ENCODE results near the gene MRC1. TPM values are rescaled to one million over a fixed set of nuclear protein-coding genes. Genes with fewer than 3 reads are reported as not detected.

Gene MRC1
- total RNA-seq: 10 to 100 TPM in 1 of 4 donors, 1 to 10 TPM in 3; 4.9 to 19.2 (median 8.6) TPM

- intact Hi-C loops (cut with DNase I; ENCODE audit: low total_unique reads): no loop called here
- DNase-seq (ENCODE audit: low spot score in 2 of 2): peak in 1 of 2 donors; percentile 36
- no peak for TF ChIP-seq CTCF (IDR thresholded peaks at IDR 0.05)
- TF ChIP-seq POLR2A (IDR thresholded peaks at IDR 0.05): no peak
- 59 to 65% methylated on average over 23 of the region's 23 CpGs for WGBS, 2 donors
- no peak within 1 kb of the TSS for H3K4me3 ChIP-seq (ENCODE audit: low read depth, poor library complexity, severe bottlenecking)
Measured at GRCh38 chr10:17808971-17809841, at the start of gene MRC1. MRC1 (plus strand) TSS chr10:17809348; CDS start chr10:17809466, 118 bp downstream.

DNA sequence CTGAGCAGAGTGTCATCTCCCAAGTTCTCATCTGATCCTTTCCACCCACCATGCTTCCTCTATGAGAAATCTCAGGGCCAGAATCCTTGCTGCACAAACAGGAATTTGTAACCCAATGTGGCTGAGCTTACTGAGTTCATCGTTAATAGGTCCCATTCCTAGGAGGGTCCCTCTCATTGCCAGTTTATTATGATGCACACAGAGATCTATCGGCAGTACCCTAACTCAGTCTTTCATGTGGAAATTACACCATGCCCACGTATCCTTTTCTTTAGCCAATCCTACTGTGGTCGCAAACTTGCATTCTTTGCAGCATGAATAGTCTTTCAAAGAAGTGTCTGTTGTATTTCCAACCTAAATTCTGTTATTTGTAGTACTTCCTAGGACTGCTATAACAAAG lies 45.0 kb upstream of the MRC1 start:
- WGBS, 2 donors: 51 to 55% methylated on average over 4 of the region's 4 CpGs

GRCh38 chr10:17765602-17766001 lies 43.5 kb upstream of the MRC1 start:
- 68 to 69% methylated on average over 3 of the region's 3 CpGs for WGBS, 2 donors
- intact Hi-C loops (cut with DNase I; ENCODE audit: low total_unique reads): no loop called here
- TF ChIP-seq POLR2A (IDR thresholded peaks at IDR 0.05) (no peak), CTCF (IDR thresholded peaks at IDR 0.05) (no peak)
- no peak overlapping the region for H3K4me3 ChIP-seq (ENCODE audit: low read depth, poor library complexity, severe bottlenecking)
- no peak for DNase-seq (ENCODE audit: low spot score in 2 of 2)

More for the DNA sequence above, 45.0 kb upstream of the MRC1 start:
- no peak overlapping the region for H3K4me3 ChIP-seq (ENCODE audit: low read depth, poor library complexity, severe bottlenecking)
- TF ChIP-seq POLR2A (IDR thresholded peaks at IDR 0.05): no peak
- TF ChIP-seq CTCF (IDR thresholded peaks at IDR 0.05): no peak
- intact Hi-C loops (cut with DNase I; ENCODE audit: low total_unique reads): no loop called here
- no peak for DNase-seq (ENCODE audit: low spot score in 2 of 2)

- intact Hi-C loops (cut with DNase I; ENCODE audit: low total_unique reads): no loop called here
- DNase-seq (ENCODE audit: low spot score in 2 of 2): no peak
- 65 to 66% methylated on average over 1 of the region's 1 CpG for WGBS, 2 donors
Measured at GRCh38 chr10:17766731-17767130, 42.4 kb upstream of the MRC1 start.

GRCh38 chr10:17768496-17768895 lies 40.7 kb upstream of the MRC1 start:
- H3K4me3 ChIP-seq (ENCODE audit: low read depth, poor library complexity, severe bottlenecking): no peak overlapping the region
- WGBS, 2 donors: 86 to 88% methylated on average over 5 of the region's 5 CpGs

More at GRCh38 chr10:17766731-17767130, 42.4 kb upstream of the MRC1 start:
- H3K4me3 ChIP-seq (ENCODE audit: low read depth, poor library complexity, severe bottlenecking): no peak overlapping the region
- TF ChIP-seq POLR2A (IDR thresholded peaks at IDR 0.05): no peak

More at GRCh38 chr10:17768496-17768895, 40.7 kb upstream of the MRC1 start:
- intact Hi-C loops (cut with DNase I; ENCODE audit: low total_unique reads): no loop called here
- DNase-seq (ENCODE audit: low spot score in 2 of 2): no peak
- no peak for TF ChIP-seq POLR2A (IDR thresholded peaks at IDR 0.05)
- TF ChIP-seq CTCF (IDR thresholded peaks at IDR 0.05): no peak

All from lower leg skin (tissue), 4 donors.